K562 (cell line): ENCODE measurements around the gene CD226. TPM values are rescaled to one million over a fixed set of nuclear protein-coding genes. Genes with fewer than 3 reads are reported as not detected.

Experiments
- ATAC-seq: fragments of 200-7000 bp; cut with Tn5 transposase; 3 replicates; pipeline ENCODE4 v1.9.1; 2020; ENCODE audit warnings: moderate library complexity
- BruUV-seq: library from RNA; stranded (reverse); fragments of 400-500 nt; replicated peaks from 2 replicates; lab custom pipeline; 2021; lab: Mats Ljungman, UMichigan
- CTCF ChIA-PET: fragments of 300-600 bp; formaldehyde crosslinking; extraction: SDS; loops from one replicate; lab custom pipeline; 2021; ENCODE audit warnings: low intra/inter-chr PET ratio; lab: Yijun Ruan, JAX
- POLR2A ChIA-PET: fragments of 300-600, 350-650 bp; sonication (Branson Sonifier 250); formaldehyde crosslinking; extraction: SDS; loops from one replicate; lab custom pipeline; 2021; ENCODE audit warnings: antibody characterized with exemption, inconsistent platforms; lab: Yijun Ruan, JAX
- DNase-seq, 4 experiments: peaks; one replicate each; pipeline versions ENCODE4 v3.0.0 to v3.0.0-alpha.2; 2011 to 2018; ENCODE audit warnings: low spot score in 3 of 4, mixed read lengths in 3 of 4; ENCODE audit errors: extremely low read depth in 1 of 4
- FAIRE-seq: peaks from 2 replicates; lab custom pipeline; 2011; peaks lifted over from hg19 to GRCh38; lab: Jason Lieb, UNC
- H2AFZ ChIP-seq: 2 replicates; pipeline ENCODE4 v1.6.0; 2011; ENCODE audit warnings: low read depth, low read length, control low read depth, inconsistent platforms
- H3K27ac ChIP-seq: fragments of 200-600 bp; 3 replicates; pipeline ENCODE4 v1.8.0; 2011; ENCODE audit warnings: low read depth, mild to moderate bottlenecking, control low read depth, inconsistent platforms, low read length, moderate library complexity, mixed read lengths; ENCODE audit errors: extremely low read depth
- H3K27me3 ChIP-seq, 2 experiments: fragments of 300-600 bp in 1 of 2; 2 replicates in 1 of 2; 3 replicates in 1 of 2; pipeline versions ENCODE4 v1.6.0 to v1.8.0; 2011; ENCODE audit warnings: inconsistent platforms in 2 of 2, low read length in 2 of 2, mild to moderate bottlenecking in 1 of 2, mixed read lengths in 1 of 2, moderate library complexity in 1 of 2; ENCODE audit not compliant: control insufficient read depth in 2 of 2, insufficient read depth in 2 of 2
- H3K36me3 ChIP-seq: fragments of 300-600 bp; 3 replicates; pipeline ENCODE4 v1.8.0; 2011; ENCODE audit warnings: mild to moderate bottlenecking, low read length, inconsistent platforms; ENCODE audit not compliant: control insufficient read depth, insufficient read depth
- H3K4me1 ChIP-seq, 2 experiments: fragments of 200-600 bp in 1 of 2; replicated peaks in 1 of 2; 2 replicates in 1 of 2; 3 replicates in 1 of 2; pipeline versions ENCODE4 v1.5.1 to v1.8.0; 2011; ENCODE audit warnings: inconsistent platforms in 2 of 2, low read length in 2 of 2, mild to moderate bottlenecking in 1 of 2, mixed read lengths in 1 of 2, moderate library complexity in 1 of 2; ENCODE audit not compliant: control insufficient read depth in 2 of 2, insufficient read depth in 2 of 2
- H3K4me2 ChIP-seq: 2 replicates; pipeline ENCODE4 v1.6.1; 2011; ENCODE audit warnings: low read length, control low read depth, inconsistent platforms, mixed read lengths; ENCODE audit not compliant: insufficient read depth
- H3K4me3 ChIP-seq: fragments of 200-600 bp; sonication (generic), shearing (Covaris generic); 2 replicates; pipeline ENCODE4 v1.5.1; 2016; ENCODE audit warnings: control low read depth, inconsistent platforms
- H3K79me2 ChIP-seq: fragments of 200-600 bp; 3 replicates; pipeline ENCODE4 v1.8.0; 2011; ENCODE audit warnings: low read length, inconsistent platforms; ENCODE audit not compliant: control insufficient read depth, insufficient read depth
- H3K9ac ChIP-seq, 2 experiments: 2 replicates each; pipeline versions ENCODE4 v1.6.0 to v1.6.1; 2011; ENCODE audit warnings: low read depth in 2 of 2, low read length in 2 of 2, control low read depth in 1 of 2, inconsistent platforms in 1 of 2, mild to moderate bottlenecking in 1 of 2, mixed read lengths in 1 of 2; ENCODE audit not compliant: insufficient read depth in 1 of 2
- H3K9me1 ChIP-seq: one replicate; pipeline ENCODE4 v1.6.0; 2011; ENCODE audit warnings: inconsistent platforms, mild to moderate bottlenecking, low read length, moderate library complexity; ENCODE audit not compliant: control insufficient read depth, insufficient read depth
- H3K9me3 ChIP-seq: replicated peaks from 2 replicates; pipeline ENCODE4 v1.5.1; 2011; ENCODE audit warnings: low read depth, low read length, inconsistent platforms; ENCODE audit not compliant: control insufficient read depth, insufficient read depth
- H4K20me1 ChIP-seq: replicated peaks from 2 replicates; pipeline ENCODE4 v1.6.1; 2011; ENCODE audit warnings: low read length, inconsistent platforms, mixed read lengths; ENCODE audit not compliant: control insufficient read depth, insufficient read depth
- CREB1 ChIP-seq, 2 experiments: sonication (generic) in 1 of 2; formaldehyde crosslinking in 1 of 2; IDR thresholded peaks; 2 replicates each; pipeline versions ENCODE4 v1.6.1 to v1.8.0; 2012 to 2022; ENCODE audit warnings: inconsistent platforms in 1 of 2, mild to moderate bottlenecking in 1 of 2, missing genetic modification reagents in 1 of 2, moderate library complexity in 1 of 2
- MEF2D ChIP-seq: conservative IDR thresholded peaks from 2 replicates; pipeline ENCODE4 v1.6.1; 2016; ENCODE audit warnings: low read depth, missing genetic modification characterization, missing compliant biosample characterization
- PKNOX1 ChIP-seq: fragments of 450-650 bp; IDR thresholded peaks from 2 replicates; pipeline ENCODE4 v1.6.1; 2016
- ZNF384 ChIP-seq: IDR thresholded peaks from 2 replicates; pipeline ENCODE4 v1.6.1; 2012; ENCODE audit warnings: low read depth, low read length, improper control_type of control experiment
- ZNF695 ChIP-seq: fragments of 450-650 bp; formaldehyde crosslinking; IDR thresholded peaks from 2 replicates; pipeline ENCODE4 v1.4.0; 2020; ENCODE audit warnings: mild to moderate bottlenecking, moderate library complexity
- ZNF79 ChIP-seq: fragments of 250-450 bp; sonication (Bioruptor Pico); IDR thresholded peaks from 2 replicates; pipeline ENCODE4 v1.4.0; 2020; ENCODE audit warnings: low read depth, mild to moderate bottlenecking, moderate library complexity
- WGBS: fragments of 100-300 bp; shearing (Covaris generic); methylation state at CpG from one replicate; pipeline ENCODE4 v1.1.6; 2016; ENCODE audit warnings: low coverage, mixed read lengths; ENCODE audit not compliant: insufficient coverage; ENCODE audit errors: missing lambda C conversion rate; 5-methylcytosine and 5-hydroxymethylcytosine counted together
- in situ Hi-C: fragments of 300-500 bp; cut with MboI; formaldehyde crosslinking; loops from 4 replicates; pipeline ENCODE4 v1.15.0; 2018; ENCODE audit warnings: inconsistent platforms, mixed read lengths
- intact Hi-C: fragments of 100-400 bp; cut with micrococcal nuclease; formaldehyde crosslinking; loops from 2 replicates; pipeline ENCODE4 v1.14.2; 2022
- polyA plus RNA-seq, 8 experiments: library from polyadenylated mRNA; depleted of rRNA in 4 of 8; stranded (reverse) in 5 of 8; unstranded in 3 of 8; fragments of >200 nt; fragmentation: Nextera tagmentation in 2 of 8; fragmentation: Illumina TruSeq in 1 of 8; extraction: Ambion mirVana in 2 of 8; extraction: Trizol in 1 of 8; gene quantifications; 2 replicates each; pipeline versions ENCODE4 v1.2.1 to v1.2.3, GENCODE V29; 2011 to 2014; ENCODE audit warnings: inconsistent platforms in 1 of 8, missing spikeins in 1 of 8
- total RNA-seq, 7 experiments: library from RNA; depleted of rRNA in 6 of 7; stranded (reverse); fragments of >200 nt in 6 of 7; fragmentation: Illumina TruSeq in 2 of 7; extraction: Trizol in 2 of 7; gene quantifications; 2 replicates each; pipeline versions ENCODE4 v1.2.1 to v1.2.3, GENCODE V29; 2011 to 2021; ENCODE audit warnings: low replicate concordance in 1 of 7

The CD226 gene
- total and polyA plus RNA-seq, 9 of the 15 experiments (the other 6 are each of a cell fraction or from before 2014, with no cell fraction given) = 0.32 to 1.7 (median 0.80) TPM

- Histone ChIP-seq H3K9ac (no peak overlapping the region), H3K4me2 (no peak overlapping the region), H3K9me3 (no peaks in the 10 kb centered on the region), H3K79me2 (no peaks in the 10 kb centered on the region), H3K4me1 (peaks cover 0 to 11% of the 10 kb centered on the region in 2 experiments; a peak in 3 of 5 replicates), H2AFZ (no peak overlapping the region), H3K27ac (no peak overlapping the region), H3K27me3 (no peaks in the 10 kb centered on the region), H4K20me1 (no peaks in the 10 kb centered on the region), H3K4me3 (no peak overlapping the region), H3K9me1 (no peaks in the 10 kb centered on the region), H3K36me3 (no peaks in the 10 kb centered on the region; the same call in 2 of the 3 replicates)
- WGBS = 60% methylated on average over 6 of the region's 13 CpGs
- ATAC-seq (no peak), DNase-seq (no peak), FAIRE-seq (no peak)
- BruUV-seq = no TSS peak
- in situ Hi-C loops = no loop called here
- intact Hi-C loops = no loop called here
- ChIA-PET POLR2A (no interaction called here), CTCF (no interaction called here)
- TF ChIP-seq CREB1 (IDR thresholded peaks at IDR 0.05) (no peak), CREB1 (CRISPR knock-in tag; IDR thresholded peaks at IDR 0.05) (no peak), ZNF384 (no peak), MEF2D (tag) (no peak), PKNOX1 (peak; percentile 75), ZNF695 (CRISPR knock-in tag) (no peak), ZNF79 (CRISPR knock-in tag) (no peak)
Observed at GRCh38 chr18:69978732-69979715, 31.4 kb upstream of the CD226 start.
